Uterus (tissue), 2 donors: ENCODE results near the gene RAB32.

Experiments
- CTCF ChIP-seq, 4 experiments: fragments of 200-600 bp in 2 of 4; fragments of 450-650 bp in 2 of 4; sonication (generic) in 2 of 4; IDR thresholded peaks; one replicate each; pipeline ENCODE4 v1.5.1; 2016 to 2019; ENCODE audit warnings: antibody characterized with exemption in 4 of 4, mild to moderate bottlenecking in 2 of 4, moderate library complexity in 1 of 4
- POLR2A ChIP-seq, 2 donors: fragments of 450-650 bp; IDR thresholded peaks; one replicate each; pipeline ENCODE4 v1.6.1; 2016; ENCODE audit warnings: antibody characterized with exemption in 2 of 2, mild to moderate bottlenecking in 1 of 2, moderate library complexity in 1 of 2

- TF ChIP-seq CTCF (IDR thresholded peaks at IDR 0.05) = no peak
- no peak for TF ChIP-seq POLR2A (IDR thresholded peaks at IDR 0.05)
Observed at GRCh38 chr6:146550911-146551310, 7.3 kb downstream of the RAB32 start.
